A673 (cell line): ENCODE results near the gene SEC22A. TPM values are rescaled to one million over a fixed set of nuclear protein-coding genes. Genes with fewer than 3 reads are reported as not detected.

Experiments used
- BruUV-seq: library from RNA; stranded (reverse); fragments of 400-500 nt; replicated peaks from 2 replicates; lab custom pipeline; 2021; lab: Mats Ljungman, UMichigan
- CTCF ChIA-PET: fragments of 300-600 bp; sonication (Branson Sonifier 250); formaldehyde crosslinking; loops from one replicate; lab custom pipeline; 2022; ENCODE audit warnings: antibody characterized with exemption; lab: Charles Lee
- POLR2A ChIA-PET: fragments of 300-600 bp; sonication (Branson Sonifier 250); formaldehyde crosslinking; loops from one replicate; lab custom pipeline; 2022; ENCODE audit warnings: antibody characterized with exemption; ENCODE audit not compliant: low non-redundant PET; lab: Charles Lee
- DNase-seq: peaks from one replicate; pipeline ENCODE4 v3.0.0-alpha.2; 2015; ENCODE audit warnings: low spot score
- H3K27ac ChIP-seq: fragments of 200-600 bp; sonication (generic); 2 replicates; pipeline ENCODE4 v1.5.1; 2016; ENCODE audit warnings: mixed run types, low read depth, mild to moderate bottlenecking, mixed read lengths, antibody characterized with exemption, low read length; ENCODE audit not compliant: poor library complexity, severe bottlenecking
- H3K27me3 ChIP-seq: fragments of 200-600 bp; sonication (generic); replicated peaks from 2 replicates; pipeline ENCODE4 v1.6.1; 2017; ENCODE audit warnings: mixed run types, low read depth, mild to moderate bottlenecking, mixed read lengths, antibody characterized with exemption, low read length; ENCODE audit not compliant: insufficient read depth, poor library complexity
- H3K36me3 ChIP-seq: fragments of 200-600 bp; sonication (generic); 2 replicates; pipeline ENCODE4 v1.6.1; 2016; ENCODE audit warnings: mixed run types, mild to moderate bottlenecking, mixed read lengths, antibody characterized with exemption, low read length; ENCODE audit not compliant: insufficient read depth, poor library complexity, severe bottlenecking
- H3K4me1 ChIP-seq: fragments of 200-600 bp; sonication (generic); 2 replicates; pipeline ENCODE4 v1.6.1; 2017; ENCODE audit warnings: mixed run types, mild to moderate bottlenecking, mixed read lengths, antibody characterized with exemption, low read length; ENCODE audit not compliant: insufficient read depth, poor library complexity, severe bottlenecking
- H3K4me3 ChIP-seq: fragments of 200-600 bp; sonication (generic); 2 replicates; pipeline ENCODE4 v1.5.1; 2016; ENCODE audit warnings: low read depth, mixed run types, mild to moderate bottlenecking, mixed read lengths, low read length; ENCODE audit not compliant: poor library complexity, severe bottlenecking
- H3K9me3 ChIP-seq: fragments of 200-600 bp; sonication (generic); 2 replicates; pipeline ENCODE4 v1.6.1; 2016; ENCODE audit warnings: mixed run types, low read depth, mild to moderate bottlenecking, mixed read lengths, antibody characterized with exemption, low read length; ENCODE audit not compliant: poor library complexity, severe bottlenecking
- CTCF ChIP-seq: fragments of 300-800, 200-600 bp; sonication (generic); conservative IDR thresholded peaks from 2 replicates; pipeline ENCODE4 v1.5.1; 2017; ENCODE audit warnings: low read depth, mild to moderate bottlenecking, antibody characterized with exemption, low read length, moderate library complexity, mixed read lengths
- EZH2 ChIP-seq: fragments of 200-600 bp; sonication (generic); IDR thresholded peaks from 2 replicates; pipeline ENCODE4 v1.6.1; 2017; ENCODE audit warnings: borderline replicate concordance, low read depth, mild to moderate bottlenecking, mixed read lengths, antibody characterized with exemption, low read length; ENCODE audit not compliant: poor library complexity, severe bottlenecking
- intact Hi-C: fragments of 100-400 bp; cut with micrococcal nuclease; formaldehyde crosslinking; loops from one replicate; pipeline ENCODE4 v1.10.0; 2022; ENCODE audit not compliant: unreplicated experiment
- total RNA-seq: library from RNA; stranded (reverse); gene quantifications from 2 replicates; pipeline ENCODE4 v1.2.3, GENCODE V29; 2021

SEC22A gene
- total RNA-seq, 1 experiment from 2014 or later = 21.6 TPM

DNA sequence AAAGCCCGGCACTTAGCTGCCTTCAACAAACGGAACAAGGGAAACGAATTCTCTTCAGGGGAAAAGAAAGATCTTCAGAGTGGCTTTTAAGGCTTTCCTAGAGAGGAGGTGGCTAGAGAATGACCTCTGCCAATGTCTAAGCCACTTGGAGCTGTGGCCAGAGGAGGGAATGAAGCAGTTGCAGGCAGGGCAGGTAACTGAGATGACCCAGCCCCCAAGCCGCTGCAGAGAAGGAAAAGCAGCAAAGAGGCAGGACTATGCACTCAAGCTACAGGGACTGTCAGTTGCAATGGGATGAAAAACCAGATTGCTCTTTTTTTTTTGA lies 113.5 kb downstream of the SEC22A start:
- intact Hi-C loops = no loop called here
- TF ChIP-seq EZH2 (no peak), CTCF (no peak)
- POLR2A ChIA-PET = no interaction called here
- Histone ChIP-seq H3K27ac (no peak overlapping the region), H3K9me3 (no peaks in the 10 kb centered on the region), H3K36me3 (no peaks in the 10 kb centered on the region), H3K4me1 (no peaks in the 10 kb centered on the region), H3K27me3 (peaks cover 54% of the 10 kb centered on the region), H3K4me3 (no peak overlapping the region)
- no TSS peak for BruUV-seq
- DNase-seq = no peak
- CTCF ChIA-PET = no interaction called here

DNA sequence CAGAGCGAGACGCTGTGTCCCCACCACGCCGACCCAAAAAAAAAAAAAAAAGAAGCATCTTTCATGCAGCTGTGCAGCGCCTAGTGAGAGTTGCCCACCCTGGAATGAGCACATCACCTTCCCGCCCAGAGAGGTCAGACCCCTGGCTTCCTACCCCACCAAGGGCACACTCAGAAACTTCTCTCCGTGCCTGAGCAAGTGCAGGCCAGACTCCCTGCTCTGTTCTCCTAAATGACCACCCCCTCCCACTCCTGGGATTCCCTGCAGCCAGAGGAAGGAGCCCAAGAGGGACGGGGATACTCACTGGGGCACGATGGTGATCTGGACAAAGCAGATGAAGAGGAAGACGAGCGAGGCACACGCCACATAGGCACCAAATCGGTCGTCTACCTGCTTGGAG lies 116.0 kb downstream of the SEC22A start:
- no TSS peak for BruUV-seq

DNA sequence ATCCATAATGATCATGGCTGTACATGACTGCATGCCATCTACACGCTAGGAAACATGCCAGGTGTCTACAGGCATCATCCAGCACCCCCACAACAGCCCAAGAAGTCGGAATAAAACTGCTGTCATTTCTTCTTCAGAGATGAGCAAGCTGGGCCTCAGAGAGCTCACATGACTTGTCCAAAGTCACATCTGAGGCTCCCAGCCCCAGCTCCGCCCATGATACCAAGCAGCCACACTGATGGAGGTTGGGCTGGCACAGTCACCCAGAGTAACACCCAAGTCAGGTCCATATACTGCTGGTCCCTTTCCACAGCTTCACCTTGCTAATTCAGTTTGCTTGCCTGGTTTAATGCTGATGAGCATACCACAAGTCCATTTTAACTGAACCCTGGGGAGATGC lies 116.6 kb downstream of the SEC22A start:
- TF ChIP-seq CTCF (no peak), EZH2 (no peak)
- H3K27ac ChIP-seq = no peak overlapping the region
- intact Hi-C loops = no loop called here
- no peaks in the 10 kb centered on the region for H3K4me1 ChIP-seq
- H3K9me3 ChIP-seq = no peaks in the 10 kb centered on the region
- no peak for DNase-seq
- ChIA-PET POLR2A (no interaction called here), CTCF (interaction anchor here (0.6 to 0.9 kb wide), 2 partner anchors 171 to 1772 kb away, joined by 3 to 4 read pairs; no protein-coding TSS in a partner anchor)
- no peaks in the 10 kb centered on the region for H3K36me3 ChIP-seq
- no TSS peak for BruUV-seq
- no peak overlapping the region for H3K4me3 ChIP-seq
- peaks cover 39% of the 10 kb centered on the region for H3K27me3 ChIP-seq

More for the DNA sequence above, 116.0 kb downstream of the SEC22A start:
- Histone ChIP-seq H3K4me3 (no peak overlapping the region), H3K27ac (no peak overlapping the region), H3K36me3 (no peaks in the 10 kb centered on the region), H3K9me3 (no peaks in the 10 kb centered on the region), H3K27me3 (peaks cover 46% of the 10 kb centered on the region), H3K4me1 (no peaks in the 10 kb centered on the region)
- no peak for TF ChIP-seq CTCF
- TF ChIP-seq EZH2 = no peak
- intact Hi-C loops = no loop called here
- ChIA-PET POLR2A (no interaction called here), CTCF (interaction anchor here (0.9 kb wide), 1 partner anchor 171 kb away, joined by 4 read pairs; no protein-coding TSS in a partner anchor)
- no peak for DNase-seq
